GM19452 (cell line): ENCODE measurements around the gene HIVEP2.

Experiments used
- ATAC-seq: cut with Tn5 transposase; IDR thresholded peaks from one replicate; pipeline ENCODE4 v1.9.1; 2021; ENCODE audit not compliant: unreplicated experiment

HIVEP2 gene

GRCh38 chr6:142946181-142946923 is 1.4 kb upstream of the HIVEP2 start:
- peak; percentile 23 for ATAC-seq

- ATAC-seq, result peak; percentile 6
These were observed 637 bp upstream of the HIVEP2 start for GRCh38 chr6:142945446-142946180.

GRCh38 chr6:142944124-142945048 is 590 bp downstream of the HIVEP2 start:
- no peak for ATAC-seq

GRCh38 chr6:142943711-142944123 is 1.3 kb downstream of the HIVEP2 start:
- ATAC-seq, result no peak

- ATAC-seq, result no peak
These were observed 2.2 kb downstream of the HIVEP2 start for GRCh38 chr6:142942805-142943227.

GRCh38 chr6:142942238-142942637 is 2.7 kb downstream of the HIVEP2 start:
- ATAC-seq, result no peak

GRCh38 chr6:142941018-142941417 is 4.0 kb downstream of the HIVEP2 start:
- ATAC-seq, result no peak

- no peak for ATAC-seq
These were observed 4.5 kb downstream of the HIVEP2 start for GRCh38 chr6:142940487-142940886.

- no peak for ATAC-seq
These were observed 6.5 kb downstream of the HIVEP2 start for GRCh38 chr6:142938510-142938909.

- no peak for ATAC-seq
These were observed 7.0 kb downstream of the HIVEP2 start for GRCh38 chr6:142937986-142938385.

GRCh38 chr6:142935553-142936517 is 9.1 kb downstream of the HIVEP2 start:
- peak; percentile 78 for ATAC-seq

GRCh38 chr6:142934599-142934998 is 10.4 kb downstream of the HIVEP2 start:
- no peak for ATAC-seq

GRCh38 chr6:142934106-142934505 is 10.9 kb downstream of the HIVEP2 start:
- no peak for ATAC-seq

GRCh38 chr6:142933701-142934100 is 11.3 kb downstream of the HIVEP2 start:
- ATAC-seq, result no peak

GRCh38 chr6:142932889-142933288 is 12.1 kb downstream of the HIVEP2 start:
- ATAC-seq, result no peak

- ATAC-seq, result no peak
These were observed 15.1 kb downstream of the HIVEP2 start for GRCh38 chr6:142929751-142930358.

- ATAC-seq, result no peak
These were observed 17.1 kb downstream of the HIVEP2 start for GRCh38 chr6:142927904-142928303.

- no peak for ATAC-seq
These were observed 17.8 kb downstream of the HIVEP2 start for GRCh38 chr6:142927271-142927580.

GRCh38 chr6:142926494-142927270 is 18.3 kb downstream of the HIVEP2 start:
- ATAC-seq, result peak; percentile 97
